HG03469 (cell line): ENCODE data around the gene PRELP.
"Not testable (repeated sequence)": the region's sequence is repeated elsewhere in the genome, so short reads cannot be mapped to it uniquely, and the experiment has no call there.

Experiments used
- ATAC-seq: cut with Tn5 transposase; IDR thresholded peaks from one replicate; pipeline ENCODE4 v1.9.1; 2021; ENCODE audit warnings: mild to moderate bottlenecking, moderate library complexity, moderate number of reproducible peaks; ENCODE audit not compliant: unreplicated experiment

PRELP gene

GRCh38 chr1:203475012-203475981 is at the start of gene PRELP:
PRELP (plus strand) TSS chr1:203475806; CDS start chr1:203483185, 7,379 bp downstream.
- no peak for ATAC-seq

GRCh38 chr1:203426366-203426765 is 49.2 kb upstream of the PRELP start:
- no peak for ATAC-seq

- ATAC-seq = no peak
Measured at GRCh38 chr1:203426870-203427269, 48.7 kb upstream of the PRELP start.

- no peak for ATAC-seq
Measured at GRCh38 chr1:203427451-203427850, 48.2 kb upstream of the PRELP start.

GRCh38 chr1:203428981-203429599 is 46.5 kb upstream of the PRELP start:
- ATAC-seq = no peak

- ATAC-seq = no peak
Measured at GRCh38 chr1:203435615-203436014, 40.0 kb upstream of the PRELP start.

GRCh38 chr1:203437696-203438315 is 37.8 kb upstream of the PRELP start:
- no peak for ATAC-seq

- ATAC-seq = no peak
Measured at GRCh38 chr1:203439131-203439730, 36.4 kb upstream of the PRELP start.

- no peak for ATAC-seq
Measured at GRCh38 chr1:203440771-203441170, 34.8 kb upstream of the PRELP start.

- no peak for ATAC-seq
Measured at GRCh38 chr1:203441766-203442165, 33.8 kb upstream of the PRELP start.

- no peak for ATAC-seq
Measured at GRCh38 chr1:203442821-203443220, 32.8 kb upstream of the PRELP start.

GRCh38 chr1:203443296-203443695 is 32.3 kb upstream of the PRELP start:
- ATAC-seq = no peak

GRCh38 chr1:203444171-203444576 is 31.4 kb upstream of the PRELP start:
- no peak for ATAC-seq

- ATAC-seq = no peak
Measured at GRCh38 chr1:203447151-203447550, 28.5 kb upstream of the PRELP start.

GRCh38 chr1:203447598-203447997 is 28.0 kb upstream of the PRELP start:
- not testable (repeated sequence) for ATAC-seq

- ATAC-seq = no peak
Measured at GRCh38 chr1:203448521-203449061, 27.0 kb upstream of the PRELP start.

- no peak for ATAC-seq
Measured at GRCh38 chr1:203450001-203450400, 25.6 kb upstream of the PRELP start.

GRCh38 chr1:203450479-203451149 is 25.0 kb upstream of the PRELP start:
- ATAC-seq = no peak

GRCh38 chr1:203451836-203452784 is 23.5 kb upstream of the PRELP start:
- ATAC-seq = no peak
